GM18868 (cell line): ENCODE data around the gene ADM5.

Experiments used
- ATAC-seq: cut with Tn5 transposase; IDR thresholded peaks from one replicate; pipeline ENCODE4 v1.9.1; 2021; ENCODE audit warnings: mild to moderate bottlenecking, moderate library complexity; ENCODE audit not compliant: unreplicated experiment

The ADM5 gene

GRCh38 chr19:49689133-49690078 is at the start of gene ADM5:
Gene ADM5 (plus strand): TSS chr19:49689594. CDS start chr19:49689838, 244 bp downstream.
- no peak for ATAC-seq

- peak; percentile 54 for ATAC-seq
These were observed 49.1 kb upstream of the ADM5 start, which contains the start of gene RRAS for GRCh38 chr19:49640113-49640898. Gene RRAS (minus strand): TSS chr19:49640143. CDS start chr19:49640098, 45 bp downstream.

- ATAC-seq: peak; percentile 49
These were observed 47.5 kb upstream of the ADM5 start, which contains the start of gene SCAF1 for GRCh38 chr19:49641688-49642491. Gene SCAF1 (plus strand): TSS chr19:49642209. CDS start chr19:49645027, 2,818 bp downstream.

GRCh38 chr19:49642492-49643035 is 46.8 kb upstream of the ADM5 start:
- no peak for ATAC-seq

GRCh38 chr19:49643466-49643865 is 45.9 kb upstream of the ADM5 start:
- ATAC-seq: no peak

- ATAC-seq: no peak
These were observed 43.8 kb upstream of the ADM5 start for GRCh38 chr19:49645592-49645991.

GRCh38 chr19:49645995-49646394 is 43.4 kb upstream of the ADM5 start:
- ATAC-seq: no peak

GRCh38 chr19:49646586-49646985 is 42.8 kb upstream of the ADM5 start:
- no peak for ATAC-seq

GRCh38 chr19:49651029-49651819 is 38.2 kb upstream of the ADM5 start:
- no peak for ATAC-seq

- ATAC-seq: no peak
These were observed 37.4 kb upstream of the ADM5 start for GRCh38 chr19:49651820-49652550.

- no peak for ATAC-seq
These were observed 36.6 kb upstream of the ADM5 start for GRCh38 chr19:49652551-49653465.

- ATAC-seq: no peak
These were observed 36.0 kb upstream of the ADM5 start for GRCh38 chr19:49653466-49653806.

GRCh38 chr19:49654581-49654980 is 34.8 kb upstream of the ADM5 start:
- no peak for ATAC-seq

- no peak for ATAC-seq
These were observed 33.6 kb upstream of the ADM5 start for GRCh38 chr19:49655570-49656455.

- ATAC-seq: no peak
These were observed 32.8 kb upstream of the ADM5 start for GRCh38 chr19:49656456-49657109.

- no peak for ATAC-seq
These were observed 31.8 kb upstream of the ADM5 start for GRCh38 chr19:49657493-49658138.
